GM06990 (cell line): ENCODE measurements around the gene UPB1.

Experiments used
- DNase-seq: peaks from one replicate; pipeline ENCODE4 v3.0.0-alpha.2; 2011; ENCODE audit not compliant: insufficient read length; ENCODE audit errors: extremely low read depth
- H3K27me3 ChIP-seq: replicated peaks from 2 replicates; pipeline ENCODE4 v1.6.0; 2011; ENCODE audit warnings: low read length; ENCODE audit not compliant: control insufficient read depth, insufficient read depth
- H3K36me3 ChIP-seq: 2 replicates; pipeline ENCODE4 v1.5.1; 2011; ENCODE audit warnings: low read length; ENCODE audit not compliant: control insufficient read depth, insufficient read depth
- H3K4me3 ChIP-seq: replicated peaks from 2 replicates; pipeline ENCODE4 v1.5.1; 2011; ENCODE audit warnings: low read depth, mild to moderate bottlenecking, control low read depth, low read length
- TF ChIP-seq, protein P1 (sequence below): IDR thresholded peaks from 2 replicates; pipeline ENCODE4 v1.5.1; 2011; ENCODE audit warnings: low read length, control low read depth, mild to moderate bottlenecking, inconsistent platforms; ENCODE audit not compliant: insufficient read depth, poor library complexity, severe bottlenecking

The UPB1 gene

DNA sequence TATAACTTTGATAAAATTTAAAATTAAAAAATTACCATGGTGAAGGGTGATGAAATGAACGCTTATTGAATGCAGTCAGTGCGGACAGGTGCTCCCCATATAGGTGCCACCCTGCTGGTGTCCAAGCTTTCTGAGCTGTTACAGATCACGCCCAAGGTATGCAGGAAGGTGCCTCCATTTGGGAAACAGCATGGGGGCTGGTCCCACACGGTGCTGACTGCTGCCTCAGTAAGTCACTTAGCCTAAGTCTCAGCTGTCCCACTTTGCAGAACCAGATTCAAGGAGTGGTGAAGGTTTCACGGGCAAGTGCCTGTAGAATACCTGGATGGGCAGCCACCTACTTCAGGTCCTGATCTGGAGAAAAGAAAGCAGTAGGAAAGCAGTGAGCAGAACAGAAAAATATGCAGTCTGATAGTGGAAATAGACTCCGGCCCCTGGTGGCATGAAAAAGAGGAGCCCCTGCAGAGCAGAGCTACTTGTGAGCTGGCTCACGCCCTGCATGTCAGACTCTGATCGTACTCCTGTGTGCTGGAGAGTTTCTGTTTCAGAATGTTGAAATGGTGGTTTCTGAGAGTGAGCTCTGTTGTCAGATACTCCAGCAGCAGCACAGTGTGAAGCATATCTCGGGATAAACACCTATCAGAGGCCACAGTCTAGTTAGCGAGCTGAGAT, 34.6 kb upstream of the UPB1 start:
- DNase-seq: no peak
- TF ChIP-seq, protein P1, sequence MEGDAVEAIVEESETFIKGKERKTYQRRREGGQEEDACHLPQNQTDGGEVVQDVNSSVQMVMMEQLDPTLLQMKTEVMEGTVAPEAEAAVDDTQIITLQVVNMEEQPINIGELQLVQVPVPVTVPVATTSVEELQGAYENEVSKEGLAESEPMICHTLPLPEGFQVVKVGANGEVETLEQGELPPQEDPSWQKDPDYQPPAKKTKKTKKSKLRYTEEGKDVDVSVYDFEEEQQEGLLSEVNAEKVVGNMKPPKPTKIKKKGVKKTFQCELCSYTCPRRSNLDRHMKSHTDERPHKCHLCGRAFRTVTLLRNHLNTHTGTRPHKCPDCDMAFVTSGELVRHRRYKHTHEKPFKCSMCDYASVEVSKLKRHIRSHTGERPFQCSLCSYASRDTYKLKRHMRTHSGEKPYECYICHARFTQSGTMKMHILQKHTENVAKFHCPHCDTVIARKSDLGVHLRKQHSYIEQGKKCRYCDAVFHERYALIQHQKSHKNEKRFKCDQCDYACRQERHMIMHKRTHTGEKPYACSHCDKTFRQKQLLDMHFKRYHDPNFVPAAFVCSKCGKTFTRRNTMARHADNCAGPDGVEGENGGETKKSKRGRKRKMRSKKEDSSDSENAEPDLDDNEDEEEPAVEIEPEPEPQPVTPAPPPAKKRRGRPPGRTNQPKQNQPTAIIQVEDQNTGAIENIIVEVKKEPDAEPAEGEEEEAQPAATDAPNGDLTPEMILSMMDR: peak; percentile 14
- H3K4me3 ChIP-seq: no peak overlapping the region
- H3K36me3 ChIP-seq: no peaks in the 10 kb centered on the region
- no peaks in the 10 kb centered on the region for H3K27me3 ChIP-seq

DNA sequence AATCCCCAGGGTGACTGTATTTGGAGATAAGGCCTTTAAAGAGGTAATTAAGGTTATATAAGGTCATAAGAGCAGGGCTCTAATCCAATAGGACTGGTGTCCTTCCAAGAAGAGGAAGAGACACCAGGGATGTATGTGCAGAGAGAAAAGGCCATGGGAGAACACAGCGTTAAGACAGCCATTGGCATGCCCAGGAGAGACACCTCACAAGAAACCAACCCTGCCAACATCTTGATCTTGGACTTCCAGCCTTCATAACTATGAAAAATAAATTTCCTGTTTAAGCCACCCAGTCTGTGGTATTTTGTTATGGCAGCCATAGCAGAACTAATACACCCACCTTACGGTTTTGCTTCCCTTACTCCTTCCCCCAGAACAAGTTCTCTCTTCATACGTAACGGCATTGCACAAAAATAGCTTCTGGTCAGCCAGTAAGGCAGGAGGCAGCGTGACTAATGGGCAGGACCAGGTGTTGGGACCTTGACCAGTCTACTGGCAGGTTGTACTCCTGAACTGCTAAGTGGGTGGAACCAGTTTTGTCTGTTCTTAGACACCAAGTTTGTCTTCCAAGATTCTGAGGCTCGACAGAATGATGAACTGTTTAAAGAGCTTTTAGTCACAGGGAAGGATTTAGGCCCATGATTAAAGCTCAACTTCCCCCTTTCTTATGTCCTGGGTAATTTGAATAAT, 31.9 kb upstream of the UPB1 start:
- no peak for DNase-seq
- H3K4me3 ChIP-seq: no peak overlapping the region
- H3K27me3 ChIP-seq: no peaks in the 10 kb centered on the region
- TF ChIP-seq, protein P1: no peak
- no peaks in the 10 kb centered on the region for H3K36me3 ChIP-seq

DNA sequence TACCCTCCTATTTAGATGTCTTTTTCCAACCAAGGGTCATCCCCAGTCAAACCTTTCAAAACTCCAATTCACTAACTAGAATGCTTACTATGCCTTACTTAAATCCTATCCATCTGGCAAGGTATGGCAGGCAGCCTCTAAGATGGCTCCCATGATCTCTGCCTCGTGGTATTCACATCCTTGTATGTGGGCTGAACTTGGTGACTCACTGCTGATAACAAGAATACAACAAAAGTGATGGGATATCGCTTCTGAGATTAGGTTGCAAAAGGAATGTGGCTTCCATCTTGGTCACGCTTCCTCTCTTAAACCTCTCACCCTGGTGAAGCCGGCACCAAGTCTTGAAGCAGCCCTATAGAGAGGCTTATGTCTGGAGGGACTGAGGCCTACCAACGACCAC, 29.6 kb upstream of the UPB1 start:
- Histone ChIP-seq H3K36me3 (no peaks in the 10 kb centered on the region), H3K27me3 (no peaks in the 10 kb centered on the region), H3K4me3 (no peak overlapping the region)
- DNase-seq: no peak
- TF ChIP-seq, protein P1: no peak

DNA sequence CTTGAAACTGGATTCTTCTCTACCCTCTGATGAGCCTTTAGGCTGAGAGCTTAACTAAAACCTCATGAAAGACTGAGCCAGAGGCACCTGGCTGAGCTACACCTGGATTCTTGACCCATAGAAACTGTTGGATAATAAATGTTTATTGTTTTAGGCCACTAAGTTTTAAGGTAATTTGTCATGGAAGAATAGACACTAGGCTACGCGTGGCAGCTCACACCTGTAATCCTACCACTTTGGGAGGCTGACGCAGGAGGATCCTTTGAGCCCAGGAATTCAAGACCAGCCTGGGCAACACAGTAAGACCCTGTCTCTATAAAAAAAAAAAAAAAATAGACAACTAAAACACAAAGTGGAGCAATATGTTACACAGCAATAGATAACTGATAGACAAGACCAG, 29.2 kb upstream of the UPB1 start:
- Histone ChIP-seq H3K4me3 (no peak overlapping the region), H3K36me3 (no peaks in the 10 kb centered on the region), H3K27me3 (no peaks in the 10 kb centered on the region)
- DNase-seq: no peak
- TF ChIP-seq, protein P1: no peak

DNA sequence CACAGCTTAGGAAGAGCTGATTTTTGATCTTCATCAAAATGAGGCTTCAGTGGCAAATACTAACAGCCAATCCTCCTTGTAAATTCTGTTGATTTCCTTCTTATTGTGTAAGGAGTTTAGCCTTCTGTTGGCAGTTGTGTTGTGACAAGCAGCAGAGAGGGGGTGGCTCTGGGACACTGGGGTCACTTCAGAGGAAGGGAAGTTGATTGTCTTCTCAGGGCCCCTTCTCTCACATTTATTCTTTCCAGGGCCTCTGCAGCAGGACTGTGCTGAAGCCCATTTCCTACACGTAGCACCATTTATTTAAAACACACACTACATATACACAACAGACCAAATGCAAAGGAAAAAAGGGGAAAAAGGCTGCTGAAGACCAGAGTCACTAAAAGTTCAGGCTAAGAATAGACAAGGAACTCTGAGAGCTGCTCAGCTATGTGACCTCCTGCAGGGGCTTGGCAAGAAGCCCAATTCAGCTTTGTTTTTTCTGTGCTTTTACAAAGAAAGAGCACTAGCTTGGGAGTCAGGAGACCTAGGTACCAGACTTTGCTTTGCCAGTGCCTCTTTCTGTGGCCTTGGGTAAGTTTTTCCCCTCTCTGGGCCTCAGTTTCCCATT, 28.3 kb upstream of the UPB1 start:
- H3K36me3 ChIP-seq: no peaks in the 10 kb centered on the region
- no peak for DNase-seq
- H3K27me3 ChIP-seq: no peaks in the 10 kb centered on the region
- no peak overlapping the region for H3K4me3 ChIP-seq
- TF ChIP-seq, protein P1: no peak
